H1 (cell line): ENCODE measurements around the gene DGKI. TPM values are rescaled to one million over a fixed set of nuclear protein-coding genes. Genes with fewer than 3 reads are reported as not detected.

Experiments
- CTCF ChIA-PET: fragments of 300-600 bp; sonication (Branson Sonifier 250); formaldehyde crosslinking; loops from one replicate; lab custom pipeline; 2021; ENCODE audit not compliant: partially characterized antibody; lab: Charles Lee
- POLR2A ChIA-PET: fragments of 300-600 bp; sonication (Branson Sonifier 250); formaldehyde crosslinking; loops from one replicate; lab custom pipeline; 2021; ENCODE audit warnings: inconsistent platforms; ENCODE audit not compliant: partially characterized antibody; lab: Charles Lee
- DNase-seq, 2 experiments: peaks; one replicate each; pipeline versions ENCODE4 v3.0.0 to v3.0.0-alpha.2; 2010 to 2022; ENCODE audit warnings: low spot score in 2 of 2, low read depth in 1 of 2, mixed read lengths in 1 of 2
- FAIRE-seq: peaks from 2 replicates; lab custom pipeline; 2011; peaks lifted over from hg19 to GRCh38; lab: Jason Lieb, UNC
- H2AFZ ChIP-seq: 2 replicates; pipeline ENCODE4 v1.8.1; 2012; ENCODE audit warnings: low read length, inconsistent platforms
- H2AK5ac ChIP-seq: 2 replicates; pipeline ENCODE4 v1.6.1; 2013; ENCODE audit warnings: low read depth, low read length
- H2BK120ac ChIP-seq: replicated peaks from 2 replicates; pipeline ENCODE3; 2013; ENCODE audit warnings: low read depth, low read length, inconsistent platforms
- H2BK12ac ChIP-seq: 2 replicates; pipeline ENCODE4 v1.6.1; 2013; ENCODE audit warnings: low read depth, low read length
- H2BK15ac ChIP-seq: 2 replicates; pipeline ENCODE4 v1.6.1; 2013; ENCODE audit warnings: low read length
- H2BK20ac ChIP-seq: 2 replicates; pipeline ENCODE4 v1.6.1; 2013; ENCODE audit warnings: low read length
- H2BK5ac ChIP-seq: 2 replicates; pipeline ENCODE4 v1.6.1; 2013; ENCODE audit warnings: low read depth, low read length
- H3K14ac ChIP-seq: 2 replicates; pipeline ENCODE4 v1.6.1; 2013; ENCODE audit warnings: inconsistent platforms; ENCODE audit not compliant: insufficient read length
- H3K18ac ChIP-seq: 2 replicates; pipeline ENCODE4 v1.6.1; 2013; ENCODE audit warnings: low read length; ENCODE audit errors: extremely low read depth
- H3K23ac ChIP-seq: 2 replicates; pipeline ENCODE4 v1.6.1; 2013; ENCODE audit warnings: inconsistent platforms; ENCODE audit not compliant: insufficient read length
- H3K23me2 ChIP-seq: 2 replicates; pipeline ENCODE4 v1.6.1; 2013; ENCODE audit warnings: low read depth, low read length
- H3K27ac ChIP-seq: 2 replicates; pipeline ENCODE4 v1.6.1; 2011; ENCODE audit warnings: low read depth, low read length, inconsistent platforms
- H3K27me3 ChIP-seq, 4 experiments: replicated peaks in 1 of 4; 1 replicate in 1 of 4; 2 replicates in 3 of 4; pipeline versions ENCODE4 v1.6.1 to v1.8.1; 2011 to 2013; ENCODE audit warnings: low read length in 3 of 4, mild to moderate bottlenecking in 3 of 4, inconsistent platforms in 2 of 4, mixed read lengths in 2 of 4, moderate library complexity in 1 of 4; ENCODE audit not compliant: control insufficient read depth in 3 of 4, insufficient read depth in 3 of 4; ENCODE audit errors: extremely low read depth in 1 of 4
- H3K36me3 ChIP-seq, 4 experiments: 2 replicates each; pipeline versions ENCODE4 v1.6.1 to v1.8.1; 2011 to 2013; ENCODE audit warnings: mild to moderate bottlenecking in 4 of 4, low read length in 3 of 4, moderate library complexity in 2 of 4, control low read depth in 1 of 4, inconsistent platforms in 1 of 4; ENCODE audit not compliant: insufficient read depth in 4 of 4, control insufficient read depth in 2 of 4
- H3K4ac ChIP-seq: replicated peaks from 2 replicates; pipeline ENCODE3; 2013; ENCODE audit warnings: low read length, low read depth, mixed read lengths, inconsistent platforms; ENCODE audit not compliant: insufficient read length
- H3K4me1 ChIP-seq, 4 experiments: replicated peaks in 1 of 4; 1 replicate in 1 of 4; 2 replicates in 3 of 4; pipeline versions ENCODE4 v1.6.1 to v1.8.1; 2011 to 2013; ENCODE audit warnings: low read length in 3 of 4, inconsistent platforms in 2 of 4, mixed read lengths in 1 of 4; ENCODE audit not compliant: insufficient read depth in 4 of 4, control insufficient read depth in 3 of 4
- H3K4me2 ChIP-seq, 2 experiments: 2 replicates each; pipeline versions ENCODE4 v1.6.1 to v1.8.1; 2011 to 2013; ENCODE audit warnings: low read depth in 2 of 2, low read length in 2 of 2, control low read depth in 1 of 2, inconsistent platforms in 1 of 2, mild to moderate bottlenecking in 1 of 2; ENCODE audit not compliant: insufficient read depth in 1 of 2
- H3K4me3 ChIP-seq, 4 experiments: fragments of 200-600, 300-600 bp in 1 of 4; sonication (generic), shearing (Covaris generic), sonication (Bioruptor Twin) in 1 of 4; 2 replicates each; pipeline versions ENCODE4 v1.5.1 to v1.8.1; 2011 to 2016; ENCODE audit warnings: low read length in 4 of 4, low read depth in 3 of 4, control low read depth in 2 of 4, inconsistent platforms in 2 of 4, mild to moderate bottlenecking in 2 of 4, mixed read lengths in 1 of 4, moderate library complexity in 1 of 4; ENCODE audit not compliant: insufficient read depth in 2 of 4; ENCODE audit errors: extremely low read depth in 1 of 4
- H3K56ac ChIP-seq: replicated peaks from 2 replicates; pipeline ENCODE3; 2013; ENCODE audit warnings: low read depth, mild to moderate bottlenecking, mixed read lengths, low read length, inconsistent platforms; ENCODE audit not compliant: insufficient read length
- H3K79me1 ChIP-seq: 2 replicates; pipeline ENCODE4 v1.6.1; 2013; ENCODE audit warnings: low read depth, low read length, control low read depth
- H3K79me2 ChIP-seq, 2 experiments: 2 replicates each; pipeline versions ENCODE4 v1.6.1 to v1.8.1; 2012 to 2013; ENCODE audit warnings: low read length in 2 of 2, mild to moderate bottlenecking in 2 of 2, inconsistent platforms in 1 of 2; ENCODE audit not compliant: insufficient read depth in 2 of 2, control insufficient read depth in 1 of 2
- H3K9ac ChIP-seq, 4 experiments: replicated peaks in 1 of 4; 1 replicate in 1 of 4; 2 replicates in 3 of 4; pipeline versions ENCODE4 v1.6.1 to v1.8.1; 2011 to 2013; ENCODE audit warnings: low read depth in 3 of 4, low read length in 3 of 4, control low read depth in 2 of 4, mild to moderate bottlenecking in 2 of 4, moderate library complexity in 2 of 4, inconsistent platforms in 1 of 4; ENCODE audit errors: extremely low read depth in 1 of 4
- H3K9me3 ChIP-seq, 2 experiments: 2 replicates each; pipeline versions ENCODE4 v1.6.1 to v1.8.1; 2012 to 2013; ENCODE audit warnings: mild to moderate bottlenecking in 2 of 2, moderate library complexity in 2 of 2, control low read depth in 1 of 2, inconsistent platforms in 1 of 2, low read depth in 1 of 2, low read length in 1 of 2, mixed read lengths in 1 of 2; ENCODE audit not compliant: insufficient read depth in 2 of 2
- H4K20me1 ChIP-seq, 2 experiments: replicated peaks in 1 of 2; 2 replicates each; pipeline versions ENCODE3 to v1.8.1; 2011 to 2013; ENCODE audit warnings: inconsistent platforms in 2 of 2, low read length in 2 of 2, mild to moderate bottlenecking in 1 of 2; ENCODE audit not compliant: insufficient read depth in 2 of 2, control insufficient read depth in 1 of 2
- H4K5ac ChIP-seq: 2 replicates; pipeline ENCODE4 v1.6.1; 2013; ENCODE audit warnings: low read length, low read depth, mixed read lengths, inconsistent platforms; ENCODE audit not compliant: insufficient read length
- H4K8ac ChIP-seq: 2 replicates; pipeline ENCODE4 v1.8.0; 2013; ENCODE audit warnings: mild to moderate bottlenecking, moderate library complexity, low read length, inconsistent platforms; ENCODE audit not compliant: insufficient read depth; ENCODE audit errors: extremely low read depth
- H4K91ac ChIP-seq: replicated peaks from 2 replicates; pipeline ENCODE3; 2013; ENCODE audit warnings: low read length, mixed read lengths, inconsistent platforms; ENCODE audit not compliant: insufficient read length
- CTBP2 ChIP-seq: IDR thresholded peaks from 2 replicates; pipeline ENCODE4 v1.7.0; 2011; ENCODE audit warnings: borderline replicate concordance, mild to moderate bottlenecking, moderate library complexity, mixed read lengths, low read length; ENCODE audit not compliant: insufficient read depth, insufficient read length
- CTCF ChIP-seq, 3 experiments: IDR thresholded peaks; 1 replicate in 2 of 3; 2 replicates in 1 of 3; pipeline versions ENCODE4 v1.5.1 to v1.6.1; 2011; ENCODE audit warnings: low read length in 3 of 3, mild to moderate bottlenecking in 3 of 3, inconsistent platforms in 2 of 3, low read depth in 1 of 3, moderate library complexity in 1 of 3; ENCODE audit not compliant: insufficient read depth in 1 of 3; ENCODE audit errors: control extremely low read depth in 1 of 3
- EP300 ChIP-seq, 2 experiments: IDR thresholded peaks; 1 replicate in 1 of 2; 2 replicates in 1 of 2; pipeline ENCODE4 v1.6.1; 2011 to 2012; ENCODE audit warnings: low read depth in 2 of 2, low read length in 2 of 2, mild to moderate bottlenecking in 2 of 2, borderline replicate concordance in 1 of 2, inconsistent platforms in 1 of 2, moderate library complexity in 1 of 2
- EZH2 ChIP-seq: fragments of 200-600 bp; sonication (generic); IDR thresholded peaks from 2 replicates; pipeline ENCODE4 v1.7.1; 2012; ENCODE audit warnings: low read depth, mild to moderate bottlenecking, moderate library complexity, low read length, inconsistent platforms; ENCODE audit not compliant: severe bottlenecking
- KDM4A ChIP-seq: IDR thresholded peaks from one replicate; pipeline ENCODE4 v1.7.1; 2012; ENCODE audit warnings: low read depth, mild to moderate bottlenecking, moderate library complexity, low read length, inconsistent platforms; ENCODE audit not compliant: severe bottlenecking
- POLR2AphosphoS5 ChIP-seq: IDR thresholded peaks from 2 replicates; pipeline ENCODE4 v1.6.1; 2011; ENCODE audit warnings: low read depth, low read length
- RAD21 ChIP-seq, 2 experiments: IDR thresholded peaks in 1 of 2; conservative IDR thresholded peaks in 1 of 2; 2 replicates each; pipeline ENCODE4 v1.6.1; 2011; ENCODE audit warnings: low read depth in 2 of 2, low read length in 2 of 2, improper control_type of control experiment in 1 of 2, inconsistent platforms in 1 of 2, mild to moderate bottlenecking in 1 of 2, moderate library complexity in 1 of 2
- RXRA ChIP-seq: IDR thresholded peaks from 2 replicates; pipeline ENCODE4 v1.6.1; 2011; ENCODE audit warnings: low read depth, mild to moderate bottlenecking, low read length, moderate library complexity; ENCODE audit not compliant: insufficient read depth
- SP4 ChIP-seq: IDR thresholded peaks from 2 replicates; pipeline ENCODE4 v1.6.1; 2012; ENCODE audit warnings: low read length, inconsistent platforms
- TEAD4 ChIP-seq: IDR thresholded peaks from 2 replicates; pipeline ENCODE4 v1.6.1; 2012; ENCODE audit warnings: low read depth, low read length, inconsistent platforms, mixed read lengths
- WGBS, 2 experiments: shearing (Covaris generic) in 1 of 2; methylation state at CpG; one replicate each; pipeline versions ENCODE4 v1.1.6 to v1.1.7; 2013 to 2015; ENCODE audit warnings: low lambda C conversion rate in 2 of 2, mixed read lengths in 2 of 2, inconsistent platforms in 1 of 2, low coverage in 1 of 2, missing lambda C conversion rate in 1 of 2; ENCODE audit not compliant: insufficient replicate concordance in 2 of 2, insufficient coverage in 1 of 2, insufficient read length in 1 of 2; ENCODE audit errors: extremely low coverage in 1 of 2, missing lambda C conversion rate in 1 of 2; 5-methylcytosine and 5-hydroxymethylcytosine counted together
- polyA plus RNA-seq, 7 experiments: library from polyadenylated mRNA; depleted of rRNA in 3 of 7; stranded (reverse) in 5 of 7; unstranded in 2 of 7; fragments of >200 nt in 5 of 7; fragments of 200-250 nt in 2 of 7; gene quantifications; 1 replicate in 5 of 7; 2 replicates in 1 of 7; 4 replicates in 1 of 7; pipeline versions ENCODE4 v1.2.1 to v1.2.3, GENCODE V29; 2011 to 2013; ENCODE audit warnings: missing spikeins in 2 of 7, mixed read lengths in 2 of 7
- total RNA-seq: library from RNA; stranded (reverse); fragmentation: NEBNext Ultra II Directional; extraction: Animal tissue kit (Norgen Biotek cat#: 25700); gene quantifications from 2 replicates; pipeline ENCODE4 v1.2.1, GENCODE V29; 2021

Gene DGKI
- total and polyA plus RNA-seq, 2 of the 8 experiments (the other 6 are each of a cell fraction or from before 2014, with no cell fraction given), result 0.20 to 0.71 TPM

GRCh38 chr7:137501562-137501961, 345.2 kb downstream of the DGKI start:
- no peak overlapping the region for H2AFZ ChIP-seq
- CTCF ChIA-PET, result no interaction called here
- TF ChIP-seq RAD21 (IDR thresholded peaks at IDR 0.05 in 1 of 2, conservative IDR thresholded peaks at IDR 0.05 in 1 of 2; ENCODE audit: low read depth in 2 of 2, low read length in 2 of 2), result no peak
- no peak for TF ChIP-seq CTCF (IDR thresholded peaks at IDR 0.05; ENCODE audit: control extremely low read depth in 1 of 3, insufficient read depth in 1 of 3, low read depth in 1 of 3, low read length in 3 of 3)
- no peak for TF ChIP-seq KDM4A
- no peak for TF ChIP-seq TEAD4
- no peak for TF ChIP-seq EP300 (IDR thresholded peaks at IDR 0.05; ENCODE audit: borderline replicate concordance in 1 of 2, low read depth in 2 of 2, low read length in 2 of 2)
- no peak for TF ChIP-seq CTBP2
- no peak for TF ChIP-seq POLR2AphosphoS5
- TF ChIP-seq RXRA, result no peak
- TF ChIP-seq EZH2, result no peak
- no peak for TF ChIP-seq SP4
- H3K14ac ChIP-seq, result no peak overlapping the region
- no peaks in the 10 kb centered on the region for H3K36me3 ChIP-seq
- H3K23me2 ChIP-seq, result no peaks in the 10 kb centered on the region
- H3K23ac ChIP-seq, result no peak overlapping the region
- H3K79me1 ChIP-seq, result no peaks in the 10 kb centered on the region
- H3K4me3 ChIP-seq, result no peak overlapping the region
- no peak overlapping the region for H4K8ac ChIP-seq
- H3K56ac ChIP-seq, result no peak overlapping the region
- no peak overlapping the region for H3K4ac ChIP-seq
- H3K9me3 ChIP-seq, result no peaks in the 10 kb centered on the region
- no peaks in the 10 kb centered on the region for H3K27me3 ChIP-seq
- DNase-seq (no peak), FAIRE-seq (no peak)
- H3K18ac ChIP-seq, result no peak overlapping the region
- no peaks in the 10 kb centered on the region for H3K4me1 ChIP-seq
- no peak overlapping the region for H3K27ac ChIP-seq
- H3K9ac ChIP-seq, result no peak overlapping the region
- H2BK120ac ChIP-seq, result no peak overlapping the region
- H2BK20ac ChIP-seq, result no peak overlapping the region
- 100% methylated on average over 2 of the region's 2 CpGs; no CpG with 5 or more reads in 1 of the 2 experiments for WGBS, 2 experiments
- H2BK12ac ChIP-seq, result no peak overlapping the region
- POLR2A ChIA-PET, result no interaction called here
- no peak overlapping the region for H4K91ac ChIP-seq
- no peak overlapping the region for H3K4me2 ChIP-seq
- no peaks in the 10 kb centered on the region for H3K79me2 ChIP-seq
- H4K5ac ChIP-seq, result no peak overlapping the region
- H2BK5ac ChIP-seq, result no peak overlapping the region
- H2AK5ac ChIP-seq, result no peak overlapping the region
- H2BK15ac ChIP-seq, result no peak overlapping the region
- H4K20me1 ChIP-seq, result no peaks in the 10 kb centered on the region
